ENCODE results near the gene ANO10. TPM values are rescaled to one million over a fixed set of nuclear protein-coding genes. Genes with fewer than 3 reads are reported as not detected.
"Not testable (repeated sequence)": the region's sequence is repeated elsewhere in the genome, so short reads cannot be mapped to it uniquely, and the experiment has no call there.

Gene ANO10
- total RNA-seq, 4 donors from 2014 or later: 32.8 to 111 (median 54.3) TPM

- intact Hi-C loops (cut with DNase I; ENCODE audit: low total_unique reads): no loop called here
- Histone ChIP-seq H3K4me1 (no peaks in the 10 kb centered on the region), H3K27ac (no peak overlapping the region), H3K4me3 (no peak overlapping the region), H3K36me3 (no peaks in the 10 kb centered on the region), H3K9me3 (no peaks in the 10 kb centered on the region), H3K27me3 (no peaks in the 10 kb centered on the region)
- no peak for TF ChIP-seq POLR2A (IDR thresholded peaks at IDR 0.05)
- TF ChIP-seq CTCF (IDR thresholded peaks at IDR 0.05): no peak
- DNase-seq: no peak
Measured at GRCh38 chr3:43497422-43497821, 124.4 kb downstream of the ANO10 start.

GRCh38 chr3:43496740-43497375 is 125.0 kb downstream of the ANO10 start:
- intact Hi-C loops (cut with DNase I; ENCODE audit: low total_unique reads): no loop called here
- H3K4me3 ChIP-seq: no peak overlapping the region
- H3K36me3 ChIP-seq: no peaks in the 10 kb centered on the region
- no peaks in the 10 kb centered on the region for H3K9me3 ChIP-seq
- DNase-seq: no peak
- H3K27ac ChIP-seq: no peak overlapping the region
- no peaks in the 10 kb centered on the region for H3K27me3 ChIP-seq
- no peak for TF ChIP-seq CTCF (IDR thresholded peaks at IDR 0.05)
- TF ChIP-seq POLR2A (IDR thresholded peaks at IDR 0.05): no peak
- H3K4me1 ChIP-seq: no peaks in the 10 kb centered on the region

GRCh38 chr3:43492932-43493331 is 128.9 kb downstream of the ANO10 start:
- H3K4me1 ChIP-seq; DNase-seq; H3K9me3 ChIP-seq; H3K4me3 ChIP-seq; H3K27me3 ChIP-seq; intact Hi-C loops (cut with DNase I; ENCODE audit: low total_unique reads); H3K36me3 ChIP-seq; H3K27ac ChIP-seq: not testable (repeated sequence)

DNA sequence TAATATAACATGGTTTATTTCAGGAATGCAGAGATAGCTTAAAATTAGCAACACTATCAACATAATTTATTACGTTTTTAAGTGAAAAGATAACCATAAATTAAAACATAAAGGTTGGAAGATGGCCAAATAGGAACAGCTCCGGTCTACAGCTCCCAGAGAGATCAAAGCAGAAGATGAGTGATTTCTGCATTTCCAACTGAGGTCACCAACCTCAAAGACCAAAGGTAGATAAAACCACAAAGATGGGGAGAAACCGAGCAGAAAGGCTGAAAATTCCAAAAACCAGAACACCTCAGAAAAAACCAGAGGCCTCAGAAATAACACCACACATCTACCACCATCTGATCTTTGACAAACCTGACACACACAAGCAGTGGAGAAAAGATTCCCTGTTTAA is 130.0 kb downstream of the ANO10 start:
- H3K27ac ChIP-seq; H3K27me3 ChIP-seq; DNase-seq; H3K4me3 ChIP-seq; H3K4me1 ChIP-seq; H3K9me3 ChIP-seq; H3K36me3 ChIP-seq; intact Hi-C loops (cut with DNase I; ENCODE audit: low total_unique reads): not testable (repeated sequence)

DNA sequence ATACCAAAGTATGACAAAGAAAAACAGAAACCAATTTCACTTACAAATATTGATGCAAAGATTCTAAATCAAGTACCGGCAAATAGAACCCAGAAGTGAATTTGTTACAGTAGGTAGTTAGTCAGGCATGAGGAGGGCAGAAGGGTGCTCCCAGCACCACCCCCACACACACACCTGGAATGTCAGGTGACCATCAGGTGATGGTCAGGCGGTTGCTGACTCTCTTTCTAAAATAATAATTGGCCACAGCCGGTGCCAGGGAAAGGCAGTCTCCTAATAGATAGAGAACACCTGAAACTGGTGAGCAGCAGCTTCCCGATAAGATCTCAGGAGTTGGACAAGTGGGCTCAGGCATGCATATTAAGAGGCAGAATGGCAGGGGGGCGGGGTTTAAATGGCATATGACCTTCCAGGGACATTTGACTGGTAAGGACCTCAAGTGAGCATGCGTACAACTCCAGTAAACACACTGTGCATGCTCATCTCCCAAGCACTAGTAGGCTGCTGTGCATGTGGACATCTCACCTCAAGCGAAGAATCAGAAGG is 131.1 kb downstream of the ANO10 start:
- Histone ChIP-seq H3K27me3 (no peaks in the 10 kb centered on the region), H3K4me1 (no peaks in the 10 kb centered on the region), H3K27ac (no peak overlapping the region), H3K4me3 (no peak overlapping the region), H3K9me3 (no peaks in the 10 kb centered on the region), H3K36me3 (no peaks in the 10 kb centered on the region)
- no peak for TF ChIP-seq POLR2A (IDR thresholded peaks at IDR 0.05)
- intact Hi-C loops (cut with DNase I; ENCODE audit: low total_unique reads): no loop called here
- no peak for DNase-seq

DNA sequence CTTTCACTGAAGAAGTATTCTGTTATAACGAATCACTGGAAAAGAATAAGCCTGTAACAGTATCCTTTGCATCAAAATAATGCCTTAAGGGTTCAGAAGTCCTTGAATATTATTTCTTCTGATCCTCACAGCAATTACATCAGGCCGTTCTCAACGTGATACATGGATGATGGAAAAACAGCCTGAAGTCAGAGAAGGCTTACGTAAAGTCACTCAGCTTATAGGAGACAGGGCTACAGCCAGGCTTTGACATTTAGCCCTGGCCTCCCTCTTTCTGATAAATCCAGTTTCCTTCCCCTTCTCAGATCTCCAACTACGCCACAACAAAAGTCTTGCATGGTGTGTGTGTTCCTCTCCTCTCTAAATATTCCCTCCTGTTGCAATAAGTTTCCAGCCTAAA is 131.9 kb downstream of the ANO10 start:
- DNase-seq: no peak
- intact Hi-C loops (cut with DNase I; ENCODE audit: low total_unique reads): no loop called here
- H3K4me1 ChIP-seq: no peaks in the 10 kb centered on the region

More for the DNA sequence above, 131.9 kb downstream of the ANO10 start:
- no peaks in the 10 kb centered on the region for H3K27me3 ChIP-seq
- no peaks in the 10 kb centered on the region for H3K9me3 ChIP-seq
- no peaks in the 10 kb centered on the region for H3K36me3 ChIP-seq
- H3K4me3 ChIP-seq: no peak overlapping the region
- TF ChIP-seq POLR2A (IDR thresholded peaks at IDR 0.05) (no peak), CTCF (IDR thresholded peaks at IDR 0.05) (no peak)
- H3K27ac ChIP-seq: no peak overlapping the region

All from uterus (tissue), 4 donors.